ENCODE results near the gene SREBF1.

Gene SREBF1

DNA sequence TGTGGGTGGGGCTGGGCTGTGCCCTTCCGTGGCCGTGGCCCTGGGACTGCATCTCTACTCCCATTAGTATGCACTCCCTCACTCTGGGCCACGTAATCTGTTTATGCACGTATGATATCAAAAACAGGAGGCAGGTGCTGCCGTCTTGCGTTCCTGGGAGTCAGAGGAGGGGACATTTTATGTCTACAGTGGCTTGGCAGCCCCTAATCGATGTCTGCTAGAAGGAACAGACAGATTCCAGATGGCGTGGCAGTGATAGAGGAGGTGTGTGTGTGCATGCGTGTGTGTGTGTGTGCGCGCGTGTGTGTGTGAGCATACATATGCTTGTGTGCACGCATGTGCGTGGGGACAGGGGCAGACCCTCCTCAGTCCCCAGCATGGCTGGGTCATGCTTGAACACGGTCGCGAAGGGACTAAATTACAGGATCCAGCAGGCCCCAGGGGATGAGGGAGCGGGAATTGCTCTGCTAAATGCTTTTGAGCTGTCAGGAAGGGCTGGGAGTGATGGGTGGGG, 44.7 kb downstream of the SREBF1 start:
- FAIRE-seq: no peak

DNA sequence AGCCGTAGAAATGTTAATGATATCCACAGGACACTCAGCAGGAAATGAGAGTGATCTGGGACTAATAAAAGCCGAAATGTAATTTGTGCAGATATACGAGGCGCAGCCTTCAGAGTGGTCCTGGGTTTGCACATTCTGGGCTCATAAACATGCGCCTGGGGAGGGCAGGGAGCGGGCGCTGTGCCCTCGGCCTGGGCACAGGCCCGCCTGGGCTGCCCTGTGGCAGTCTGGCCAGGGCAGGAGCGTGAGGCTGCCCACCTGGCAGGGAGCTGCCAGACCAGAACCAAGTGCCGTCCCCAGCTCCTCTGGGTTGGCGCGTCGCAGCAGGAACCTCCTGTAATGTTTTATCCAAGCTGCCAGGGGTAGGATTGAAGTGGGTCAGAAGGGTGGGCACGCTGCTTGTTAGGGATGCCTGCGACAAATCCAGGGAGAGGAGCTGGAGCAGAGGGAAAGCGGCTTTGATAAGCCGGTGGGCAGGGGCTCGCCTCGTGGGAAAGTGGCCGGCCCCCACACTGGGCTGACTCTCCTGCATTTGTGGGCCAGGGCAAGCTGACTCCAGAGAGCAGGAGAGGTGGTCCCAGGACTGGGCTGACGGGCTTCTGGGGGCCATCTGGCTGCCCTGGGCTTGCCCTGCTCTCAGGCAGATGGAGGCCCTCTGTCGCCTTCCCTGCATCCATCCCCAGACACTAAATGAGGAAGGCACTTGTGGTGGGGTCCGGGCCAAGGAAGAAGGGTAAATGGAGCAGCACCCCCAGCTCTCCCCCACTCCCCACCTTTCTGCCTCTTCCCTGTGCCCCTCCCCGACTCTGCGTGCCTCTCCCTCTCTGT, 45.9 kb downstream of the SREBF1 start:
- no peak for FAIRE-seq

DNA sequence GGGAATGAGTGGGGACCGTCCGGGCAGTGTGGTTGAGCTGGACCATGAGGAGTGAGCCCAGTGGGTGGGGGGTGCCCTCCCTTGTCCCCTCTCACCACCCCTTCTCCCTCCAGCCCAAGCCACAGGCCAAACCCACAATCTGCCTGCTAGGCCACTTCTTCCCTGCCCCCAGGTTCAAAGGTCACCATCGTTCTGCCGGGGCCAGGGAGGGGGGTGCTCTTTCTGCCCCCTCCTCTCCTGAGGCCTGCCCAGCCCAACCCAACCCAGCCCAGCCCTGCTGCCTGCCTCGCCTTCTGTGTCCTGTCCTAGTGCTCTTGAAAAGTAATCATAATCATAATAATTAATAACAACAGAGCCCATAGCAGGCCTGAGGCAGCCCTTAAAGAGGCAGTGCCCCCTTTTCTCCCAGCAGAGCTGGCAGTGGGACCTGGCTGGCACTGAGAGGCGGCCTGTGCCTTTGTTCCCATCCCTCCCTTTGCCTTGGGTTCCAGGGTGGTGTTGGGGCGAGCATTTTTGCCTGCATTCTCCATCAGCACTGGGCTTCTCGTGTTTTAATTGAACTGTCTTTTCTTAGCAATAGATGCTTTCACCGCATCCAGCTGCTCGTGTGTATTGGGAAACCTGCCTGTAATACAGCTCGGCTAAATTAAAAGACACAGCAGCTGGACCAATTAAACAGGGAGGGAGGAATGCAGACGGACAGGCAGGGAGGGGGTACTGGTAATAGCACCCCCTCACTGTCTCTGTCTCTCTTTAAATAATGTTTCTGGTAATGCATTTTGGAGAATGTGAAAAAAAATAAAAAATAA, 46.8 kb downstream of the SREBF1 start:
- FAIRE-seq: no peak

DNA sequence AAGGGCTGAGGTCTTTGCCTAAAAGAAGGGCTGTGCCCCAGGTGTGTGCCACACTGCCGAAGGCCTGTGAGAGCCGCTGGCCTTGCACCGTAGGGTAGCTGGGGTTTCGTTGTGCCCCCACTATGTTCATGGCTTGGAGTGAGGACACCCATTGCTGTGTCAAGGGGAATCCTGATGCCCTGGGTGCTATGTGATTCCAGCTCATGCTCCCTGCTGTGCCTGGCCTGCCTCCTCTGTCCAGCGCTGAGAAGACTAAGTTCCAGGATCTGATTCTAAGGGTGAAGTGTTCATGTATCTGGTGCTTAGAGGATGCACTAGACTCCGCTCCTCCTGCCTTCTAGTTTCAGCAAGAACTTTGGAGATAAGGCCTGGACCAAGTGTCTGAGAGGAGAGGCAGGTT, 47.4 kb downstream of the SREBF1 start:
- no peak for FAIRE-seq

DNA sequence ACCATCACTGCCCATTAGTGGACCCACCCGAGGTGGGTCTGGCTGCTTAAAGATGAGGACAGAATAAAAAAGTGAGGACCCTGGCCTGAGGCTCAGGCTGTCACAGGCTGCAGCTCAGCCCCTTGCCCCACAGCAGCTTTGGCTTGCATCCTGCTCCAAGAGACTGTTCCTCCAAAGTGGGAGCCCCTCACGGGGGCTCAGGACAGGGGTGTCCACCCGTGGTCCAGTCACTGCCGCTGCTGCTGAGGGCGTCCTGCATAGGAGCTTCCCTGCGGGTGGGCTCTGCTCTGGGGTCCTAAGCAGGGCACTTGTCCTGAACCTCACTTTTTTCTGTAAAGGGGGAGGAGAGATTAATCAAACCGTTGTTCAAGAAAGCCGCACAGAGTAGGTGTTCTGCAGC, 47.8 kb downstream of the SREBF1 start:
- no peak for FAIRE-seq

DNA sequence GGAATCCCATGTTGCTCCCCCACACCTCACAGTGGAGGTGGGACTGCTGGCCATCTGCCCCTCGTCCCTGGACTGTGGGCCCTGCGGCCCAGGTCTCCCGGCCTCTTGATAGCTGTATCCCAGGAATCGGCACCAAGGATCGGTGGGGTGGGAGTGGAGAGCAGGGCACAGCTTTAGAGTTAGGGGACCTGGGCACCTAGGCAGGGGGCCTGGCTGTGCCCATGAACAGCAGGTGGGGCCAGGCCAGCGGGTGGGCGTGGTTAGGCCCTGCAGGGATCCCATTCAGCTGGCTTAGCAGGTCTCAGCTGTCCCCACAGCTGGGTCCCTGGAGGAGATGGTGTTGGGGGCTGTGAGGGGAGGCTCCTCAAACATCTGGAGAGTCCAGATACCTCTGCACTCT, 49.2 kb downstream of the SREBF1 start:
- no peak for FAIRE-seq

DNA sequence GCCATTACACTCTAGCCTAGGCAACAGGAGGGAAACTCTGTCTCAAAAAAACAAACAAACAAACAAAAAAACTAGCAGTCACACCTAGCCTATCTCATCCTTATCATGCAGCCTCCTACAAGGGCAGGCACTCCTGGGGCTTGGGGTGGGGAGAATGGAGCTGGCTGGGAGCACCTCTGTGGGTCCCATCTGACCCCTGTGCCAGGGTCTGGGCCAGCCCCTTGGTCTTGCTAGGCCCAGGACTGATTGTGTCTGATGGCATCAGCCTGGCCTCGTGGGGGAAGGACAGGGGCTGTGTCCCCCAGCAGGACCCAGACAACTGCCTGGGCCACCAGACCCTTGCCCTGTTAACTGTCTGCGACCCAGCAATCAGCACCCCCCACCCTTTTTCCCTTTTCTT, 49.8 kb downstream of the SREBF1 start:
- FAIRE-seq: no peak

DNA sequence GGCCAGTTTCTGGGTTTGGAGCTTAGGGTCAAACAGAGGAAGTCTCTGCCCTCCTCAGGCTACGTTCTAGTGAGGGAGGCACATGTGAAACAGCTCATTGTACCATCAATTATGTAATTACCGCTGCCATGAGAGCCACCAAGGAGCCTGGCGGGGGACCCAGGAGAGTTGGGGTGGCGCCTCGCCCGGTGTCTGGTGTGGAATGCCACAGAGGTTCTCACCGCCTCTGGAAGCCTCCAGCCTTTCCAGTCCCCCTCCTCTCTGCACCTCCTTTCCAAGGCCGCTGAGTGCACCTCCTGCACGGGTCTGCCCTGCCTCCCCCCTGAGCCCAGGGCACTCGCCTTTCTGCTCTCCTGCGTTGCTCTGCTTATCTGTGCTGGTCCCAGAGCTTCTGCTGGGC, 51.4 kb downstream of the SREBF1 start:
- FAIRE-seq: no peak

DNA sequence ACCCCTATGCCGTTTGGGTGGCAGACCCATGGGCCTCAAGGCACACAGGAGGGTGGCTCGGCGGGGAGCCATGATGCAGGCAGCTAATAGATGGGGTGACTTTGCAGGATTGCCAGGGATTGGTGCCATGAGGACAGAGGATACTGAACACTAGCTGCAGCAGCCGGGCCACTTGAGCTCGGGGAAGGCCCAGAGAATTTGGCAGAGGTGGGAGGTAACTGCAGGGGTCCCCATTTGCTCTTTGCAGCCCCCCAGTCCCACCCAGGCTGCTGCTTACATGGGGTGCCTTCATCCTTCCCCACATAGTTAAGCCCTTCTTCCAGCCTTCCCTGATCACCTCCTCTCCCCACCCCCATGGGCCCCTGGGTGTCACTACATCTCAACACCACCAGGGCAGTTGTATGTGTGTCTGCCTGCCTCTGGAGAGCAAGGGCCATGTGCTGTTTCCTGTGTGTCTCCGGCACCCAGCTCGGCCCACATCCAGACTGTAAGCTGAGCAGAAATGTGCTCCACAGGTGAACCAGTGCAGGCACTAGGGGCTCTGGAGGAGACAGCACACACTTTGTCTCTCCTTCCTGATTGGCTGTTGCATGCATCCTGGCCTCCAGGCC, 52.0 kb downstream of the SREBF1 start:
- FAIRE-seq: no peak

DNA sequence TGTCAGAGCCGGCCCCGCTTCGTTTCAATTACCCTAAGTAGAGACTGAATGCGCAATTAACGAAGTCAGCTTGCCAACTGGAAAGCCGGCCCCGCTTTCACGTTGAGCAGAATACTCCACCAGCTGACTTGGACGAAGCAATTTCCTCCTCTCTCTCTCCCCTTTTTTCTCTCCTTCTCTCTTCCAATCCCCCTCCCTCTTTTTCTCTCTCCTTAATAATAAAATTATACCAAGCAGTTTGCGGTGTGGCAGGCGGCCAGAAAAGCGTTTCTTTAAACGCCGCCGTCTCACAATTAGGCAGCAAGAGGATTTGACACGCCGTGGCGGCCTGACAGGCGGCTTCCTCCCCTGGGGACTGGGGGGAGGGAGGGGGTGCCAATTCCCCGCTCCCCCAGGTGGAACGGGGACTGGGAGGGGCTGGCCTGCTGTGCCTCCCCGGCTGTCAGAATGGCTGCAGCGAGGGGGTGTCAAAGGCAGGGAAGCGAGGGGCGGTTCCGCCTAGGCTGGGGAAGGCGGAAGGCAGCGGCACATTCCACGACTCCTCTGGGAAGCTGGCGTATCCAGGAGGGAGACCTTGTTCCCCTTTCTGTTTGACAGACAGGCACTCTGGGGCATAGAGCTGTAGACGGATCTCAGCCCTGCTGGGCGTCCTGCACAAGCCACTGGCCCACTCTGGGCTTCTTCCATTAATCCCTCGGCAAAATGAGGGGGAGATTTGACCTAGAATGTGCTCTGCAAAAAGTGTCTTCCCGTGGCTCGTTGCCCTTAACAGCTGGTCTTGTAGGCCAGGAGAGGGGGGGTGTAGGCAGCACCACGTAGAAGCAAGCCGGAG, 52.7 kb downstream of the SREBF1 start:
- FAIRE-seq: peak; percentile 26

DNA sequence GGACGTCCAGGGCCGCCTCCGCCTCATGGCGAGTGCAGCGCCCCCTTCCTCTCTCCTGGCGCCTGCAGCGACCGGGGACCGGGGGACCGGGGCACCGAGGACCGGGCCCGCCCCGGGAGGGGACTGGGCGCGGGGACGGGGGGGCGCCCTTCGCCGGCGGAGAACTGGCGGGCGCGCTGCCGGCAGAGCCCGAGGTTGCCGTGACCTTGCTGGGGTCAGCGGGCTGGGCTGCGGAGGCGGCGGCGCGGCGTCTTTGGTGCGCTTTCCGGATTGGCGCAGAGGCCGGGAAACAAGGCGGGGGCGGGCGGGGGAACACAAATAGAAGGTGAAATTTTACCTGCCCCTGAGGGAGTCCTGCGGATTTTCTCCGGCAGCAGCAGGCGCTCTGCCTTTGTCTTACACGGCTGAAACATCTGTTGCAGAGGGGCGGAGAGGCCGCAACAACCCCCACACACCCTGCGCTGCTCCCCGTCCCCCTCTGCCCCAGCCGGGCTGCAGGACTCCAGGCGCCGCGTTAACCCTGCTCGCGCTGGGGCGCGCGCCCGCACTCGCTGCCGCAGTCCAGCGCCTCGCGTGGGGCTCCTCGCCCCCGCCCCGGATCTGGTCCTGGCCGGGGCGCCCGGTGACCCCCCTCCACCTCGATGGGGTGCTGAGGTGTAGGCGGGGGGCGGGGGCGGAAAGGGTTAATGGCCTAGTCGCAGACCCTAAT, 53.5 kb downstream of the SREBF1 start:
- no peak for FAIRE-seq

DNA sequence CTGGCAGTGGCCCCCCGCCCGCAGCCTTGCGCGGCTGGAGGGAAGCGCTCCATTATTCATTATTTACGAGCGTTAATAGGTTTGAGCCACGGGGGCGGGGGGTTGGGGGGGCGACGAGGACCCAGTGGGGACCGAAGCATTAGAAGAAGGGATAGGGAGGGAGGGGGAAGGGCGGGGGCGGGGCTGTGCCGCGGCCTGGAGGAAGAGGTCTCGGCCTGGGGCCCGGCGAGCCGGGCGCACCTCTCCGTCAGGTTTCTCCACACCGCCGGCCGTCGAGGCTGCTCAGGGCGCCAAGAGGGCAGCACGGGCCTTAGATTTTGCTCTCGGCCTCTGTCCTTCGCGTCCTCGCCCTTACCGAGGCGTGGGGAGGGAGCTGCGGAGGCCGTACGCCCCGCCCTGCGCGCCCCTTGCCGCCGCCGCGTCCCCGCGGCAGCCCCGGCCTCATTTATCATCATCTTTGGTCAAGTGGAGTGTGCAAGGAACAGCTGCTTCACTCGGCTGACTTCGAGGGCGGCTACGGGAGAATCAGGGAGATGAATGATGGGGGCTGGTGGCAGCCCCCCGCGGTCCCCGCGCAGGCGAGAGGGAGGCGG, 54.2 kb downstream of the SREBF1 start:
- FAIRE-seq: no peak

DNA sequence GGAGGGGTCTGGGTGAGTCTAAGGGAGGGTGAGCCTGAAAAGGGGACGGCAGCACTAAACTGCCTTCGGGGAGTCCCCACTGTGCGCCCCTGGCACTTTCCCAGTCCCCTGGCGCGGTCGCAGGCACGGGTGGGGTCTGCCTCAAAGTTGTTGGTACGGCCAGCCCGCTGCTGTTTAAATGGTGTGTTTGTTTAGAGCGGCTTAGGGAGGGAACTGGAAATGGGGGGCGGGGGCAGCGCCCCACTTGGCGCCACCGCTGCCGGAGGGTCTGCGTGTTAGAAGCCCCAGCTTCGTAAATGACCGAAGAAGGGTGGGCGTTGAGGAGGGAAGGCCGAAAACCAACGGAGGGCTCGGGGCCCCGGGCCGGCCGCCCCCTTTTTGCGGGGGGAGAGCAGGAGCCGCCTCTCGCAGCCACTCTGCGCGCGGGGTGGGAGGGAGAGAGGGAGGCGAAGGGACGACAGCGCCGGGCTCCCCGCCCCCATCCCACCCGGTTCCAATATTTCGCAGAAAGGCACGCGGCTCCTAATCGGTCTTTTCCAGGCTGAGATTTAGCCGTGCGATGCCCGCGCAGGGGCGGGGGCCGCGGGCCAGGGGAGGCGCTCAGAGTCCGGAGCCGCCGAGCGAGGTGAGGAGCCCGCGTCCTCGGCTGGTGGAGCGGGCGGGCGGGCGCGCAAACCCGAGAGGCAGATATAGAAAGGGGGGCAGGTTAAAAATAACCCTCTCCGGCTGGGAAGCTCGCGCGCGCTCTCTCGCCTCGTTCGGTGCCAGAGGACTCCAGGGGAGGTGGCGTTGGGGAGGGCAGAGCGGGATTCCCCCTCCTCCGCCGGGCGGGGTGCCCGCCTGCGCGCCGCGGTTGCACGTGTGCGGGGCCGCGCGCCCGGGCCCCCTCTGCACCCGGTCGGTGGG, 54.9 kb downstream of the SREBF1 start:
- FAIRE-seq: no peak

DNA sequence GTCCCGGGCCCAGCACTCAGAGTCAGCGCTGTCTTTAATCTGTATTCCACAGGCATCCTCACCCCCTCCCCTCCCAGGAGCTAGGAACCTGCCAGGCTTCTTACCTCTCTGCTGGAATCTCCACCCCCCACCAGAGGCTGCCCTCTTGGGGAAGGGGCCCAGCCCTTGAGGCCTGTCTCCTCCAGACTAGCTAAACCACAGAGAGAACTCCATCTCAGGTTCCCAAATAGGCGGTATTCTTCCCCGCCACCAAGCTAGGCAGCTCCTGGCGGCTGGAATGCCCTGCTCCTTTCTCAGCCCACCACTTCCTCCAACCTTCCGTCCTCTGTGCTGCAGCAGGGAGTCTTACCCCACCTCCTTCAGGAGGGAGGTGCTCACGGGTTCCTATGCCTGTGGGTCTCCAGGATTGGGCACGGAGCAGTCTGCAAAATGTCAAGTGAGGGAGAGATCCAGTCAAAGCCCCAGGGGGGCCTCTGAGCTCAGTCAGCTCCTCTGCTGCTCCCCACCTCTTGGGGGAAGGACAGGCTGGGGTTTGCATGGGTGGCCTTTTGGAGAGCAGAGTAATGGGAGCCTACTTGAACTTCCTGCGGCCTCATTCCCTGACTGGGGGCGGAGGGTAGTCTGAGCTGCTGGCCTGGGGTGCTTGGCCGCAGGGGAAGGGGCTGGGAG, 55.7 kb downstream of the SREBF1 start:
- FAIRE-seq: peak; percentile 88

DNA sequence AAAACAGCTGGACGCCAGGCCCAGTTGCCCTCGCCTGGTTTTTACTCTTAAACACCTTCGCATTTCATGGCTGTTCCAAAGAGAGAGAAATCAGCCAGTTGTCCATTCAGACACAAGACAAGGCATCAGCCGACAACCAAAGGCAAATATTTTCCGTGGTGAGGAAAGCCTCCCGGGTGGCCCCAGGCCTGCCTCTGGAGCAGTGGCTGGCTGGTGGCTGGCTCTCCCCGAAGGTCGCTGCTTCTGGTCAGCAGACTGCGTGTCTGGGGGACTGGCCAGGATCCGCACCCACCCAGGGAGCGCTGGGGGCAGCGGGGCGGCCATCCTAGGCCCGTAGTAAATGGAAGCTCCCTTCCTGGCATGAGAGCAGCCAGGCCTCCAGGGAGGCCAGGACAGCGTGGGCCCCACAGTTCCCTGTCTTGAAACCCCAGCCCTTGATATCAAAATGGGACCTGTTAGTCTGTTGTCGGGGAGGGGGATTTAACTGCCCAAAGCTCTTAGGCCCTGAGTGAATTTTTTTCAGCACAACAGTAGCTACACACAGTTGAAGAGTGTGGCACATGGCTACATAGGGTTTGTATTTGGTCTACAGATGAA, 57.7 kb downstream of the SREBF1 start:
- FAIRE-seq: no peak

DNA sequence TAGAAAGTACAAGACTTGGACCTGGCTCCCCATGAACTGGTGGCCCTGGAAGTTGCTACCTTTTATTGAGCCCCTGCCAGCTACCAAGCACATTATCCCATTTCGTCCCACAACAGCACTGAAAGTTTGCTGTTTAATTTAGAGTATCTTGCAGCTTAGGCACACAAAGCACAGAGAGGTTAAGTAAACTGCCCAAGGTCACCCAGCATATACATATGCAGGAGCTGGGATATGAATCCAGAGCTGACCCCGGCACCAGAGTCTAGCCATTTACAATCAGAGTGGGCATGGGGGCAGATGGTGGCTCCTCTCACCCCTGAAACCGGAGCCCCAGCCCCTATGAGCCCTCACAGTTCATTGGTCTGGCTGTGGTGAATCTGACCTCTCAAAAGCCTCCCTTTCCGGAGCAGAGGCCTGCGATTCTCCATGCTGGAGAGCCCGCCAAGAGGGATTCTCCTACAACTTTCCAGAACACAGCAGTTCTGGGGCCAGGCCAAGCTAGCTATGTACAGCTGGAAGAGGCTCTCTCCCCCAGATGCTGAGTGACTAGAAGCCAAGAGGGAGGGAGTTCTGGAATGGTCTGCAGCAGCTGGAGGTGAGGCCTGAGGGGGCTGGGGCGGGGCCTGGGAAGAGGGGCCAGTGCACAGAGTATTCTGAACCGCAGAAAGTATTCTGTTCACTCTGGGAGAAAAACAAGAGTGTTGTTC, 58.3 kb downstream of the SREBF1 start:
- peak; percentile 89 for FAIRE-seq

DNA sequence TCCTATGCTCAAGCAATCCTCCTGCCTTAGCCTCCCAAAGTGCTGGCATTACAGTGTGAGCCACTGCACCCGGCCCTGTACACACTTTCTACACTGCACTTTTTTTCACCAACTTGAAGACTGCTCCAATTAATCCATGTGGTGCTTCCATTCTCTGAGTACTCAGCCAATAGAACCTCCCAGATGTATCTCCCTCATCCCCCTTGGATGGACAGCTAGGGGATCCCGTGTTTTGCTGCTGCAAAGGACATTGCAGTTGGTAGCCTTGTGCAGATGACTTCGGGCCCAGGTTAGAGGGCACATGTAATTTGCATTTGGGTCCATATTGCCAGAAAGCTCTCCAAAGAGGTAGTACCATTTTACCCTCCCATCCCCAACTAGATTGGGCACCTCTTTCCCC, 59.9 kb downstream of the SREBF1 start:
- FAIRE-seq: no peak

DNA sequence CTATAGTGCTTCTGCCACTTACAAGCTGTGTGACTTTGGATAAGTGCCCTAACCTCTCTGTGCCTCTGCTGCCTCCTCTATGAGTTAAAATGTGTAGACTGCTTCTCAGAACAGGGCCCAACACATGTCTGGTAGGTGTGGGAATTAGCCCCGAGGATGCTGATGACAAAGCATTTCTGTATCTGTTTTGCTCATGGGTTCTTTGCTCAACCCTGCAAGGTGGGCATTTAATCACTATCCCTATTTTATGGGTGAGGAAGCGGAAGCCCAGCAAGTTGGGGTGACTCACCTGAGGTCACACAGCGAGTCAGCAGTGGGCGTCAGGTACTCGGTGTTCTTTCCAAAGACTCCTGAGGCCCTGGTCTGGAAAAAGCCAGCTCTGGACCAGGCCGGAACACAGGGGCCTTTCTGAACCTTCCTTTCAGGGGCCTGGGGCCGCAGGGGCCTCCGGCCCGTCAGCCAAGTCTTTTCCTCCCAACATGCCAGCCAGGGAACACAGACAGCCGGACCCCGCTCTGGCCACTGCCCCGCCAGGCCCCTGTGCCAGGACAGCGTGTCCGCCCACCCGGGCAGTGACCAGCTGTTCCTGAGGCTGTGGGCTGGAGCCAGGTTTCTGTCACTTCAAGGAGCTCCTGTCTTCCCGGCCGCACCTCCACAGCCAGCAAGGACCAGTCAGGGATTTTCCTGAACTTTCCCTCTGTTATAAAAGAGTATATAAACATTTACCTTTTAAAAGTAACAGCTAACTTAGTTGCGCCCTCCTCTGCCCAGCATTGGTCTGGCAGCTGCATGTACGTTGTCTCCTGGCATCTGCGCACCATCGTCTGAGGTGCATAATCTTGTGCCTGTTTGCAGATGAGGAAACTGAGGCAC, 62.5 kb downstream of the SREBF1 start:
- no peak for FAIRE-seq
